GM21360 (cell line): ENCODE measurements around the gene EPB41.
"Not testable (repeated sequence)": the region's sequence is repeated elsewhere in the genome, so short reads cannot be mapped to it uniquely, and the experiment has no call there.

Experiments
- ATAC-seq: cut with Tn5 transposase; IDR thresholded peaks from one replicate; pipeline ENCODE4 v1.9.1; 2021; ENCODE audit warnings: mild to moderate bottlenecking, moderate library complexity; ENCODE audit not compliant: unreplicated experiment

Gene EPB41

DNA sequence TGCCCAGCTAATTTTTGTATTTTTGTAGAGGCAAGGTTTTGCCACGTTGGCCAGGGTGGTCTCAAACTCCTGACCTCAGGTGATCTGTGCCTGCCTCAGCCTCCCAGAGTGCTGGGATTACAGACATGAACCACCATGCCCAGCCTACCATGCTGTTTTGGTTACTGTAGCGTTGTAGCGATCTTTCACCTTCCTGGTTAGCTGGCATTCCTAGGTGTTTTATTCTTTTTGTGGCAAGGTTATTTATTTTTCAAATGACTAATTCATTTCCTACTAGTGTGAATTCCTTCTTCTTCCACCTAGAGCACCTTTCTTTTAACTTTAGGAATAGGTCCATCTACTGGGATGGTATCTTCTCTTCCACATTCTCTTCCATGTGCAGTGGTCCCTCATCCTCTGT is 180.1 kb downstream of the EPB41 start:
- no peak for ATAC-seq

DNA sequence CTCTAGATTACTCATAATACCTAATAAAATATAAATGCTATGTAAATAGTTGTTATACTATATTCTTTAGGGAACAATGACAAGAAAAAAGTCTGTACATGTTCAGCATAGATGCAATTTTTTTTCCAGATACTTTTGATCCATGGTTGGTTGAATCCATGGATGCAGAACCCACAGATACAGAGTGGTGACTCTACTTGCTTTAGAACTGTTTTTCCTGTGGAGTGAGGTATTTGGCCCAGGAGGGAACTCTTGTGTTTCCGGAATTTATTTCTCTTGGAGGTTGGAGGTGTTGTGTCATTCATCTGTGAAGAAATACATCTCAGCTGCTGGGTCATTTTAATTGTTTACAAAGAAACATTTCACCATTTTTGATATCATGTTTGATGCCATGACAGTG is 180.6 kb downstream of the EPB41 start:
- ATAC-seq = no peak

DNA sequence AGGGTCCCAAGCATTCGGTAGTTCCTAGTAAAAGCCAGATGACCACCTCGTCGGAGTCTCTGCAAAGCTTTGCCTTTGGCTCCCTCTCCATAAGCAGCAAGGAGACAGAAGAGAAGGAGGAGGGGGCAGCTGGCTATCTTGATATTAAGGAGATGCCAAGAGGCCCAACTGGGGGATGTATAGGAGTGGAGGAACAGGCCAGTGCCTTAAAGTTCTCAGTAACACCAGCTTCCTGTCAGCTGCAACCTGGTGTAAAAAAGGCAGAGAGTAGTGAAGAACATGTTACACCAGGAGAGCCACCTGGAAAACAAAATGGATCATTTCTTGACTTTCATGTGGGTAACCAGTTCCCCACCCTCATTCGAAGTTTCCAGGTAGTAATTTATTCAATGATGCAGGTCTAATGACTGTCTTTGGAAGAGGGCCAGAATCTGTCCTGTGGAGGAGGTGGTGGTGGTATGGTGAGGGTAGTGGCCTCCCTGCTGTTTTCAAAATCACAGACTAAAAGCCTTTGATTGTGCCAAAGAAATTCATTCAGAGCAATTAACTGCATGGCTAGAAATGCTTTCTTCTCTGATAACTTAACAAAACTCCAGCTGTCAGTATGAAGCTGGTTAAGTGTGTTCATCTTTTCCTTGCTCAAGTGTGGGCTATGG is 182.0 kb downstream of the EPB41 start:
- ATAC-seq = no peak

DNA sequence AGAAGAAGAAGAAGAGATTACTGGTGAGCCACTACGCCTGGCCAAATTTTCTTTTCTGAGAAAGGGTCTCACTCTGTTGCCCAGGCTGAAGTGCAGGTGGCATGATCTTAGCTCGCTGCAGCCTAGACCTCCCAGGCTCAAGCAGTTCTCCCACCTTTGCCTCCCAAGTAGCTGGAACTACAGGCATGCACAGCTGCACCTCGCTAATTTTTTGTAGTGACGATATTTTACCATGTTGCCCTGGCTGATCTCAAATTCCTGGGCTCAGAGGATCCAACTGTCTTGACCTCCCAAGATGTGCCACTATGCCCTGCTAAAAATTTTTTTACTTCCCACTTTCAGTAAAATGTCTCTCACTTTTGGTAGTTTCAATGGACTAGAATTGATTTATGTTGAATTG is 184.9 kb downstream of the EPB41 start:
- no peak for ATAC-seq

DNA sequence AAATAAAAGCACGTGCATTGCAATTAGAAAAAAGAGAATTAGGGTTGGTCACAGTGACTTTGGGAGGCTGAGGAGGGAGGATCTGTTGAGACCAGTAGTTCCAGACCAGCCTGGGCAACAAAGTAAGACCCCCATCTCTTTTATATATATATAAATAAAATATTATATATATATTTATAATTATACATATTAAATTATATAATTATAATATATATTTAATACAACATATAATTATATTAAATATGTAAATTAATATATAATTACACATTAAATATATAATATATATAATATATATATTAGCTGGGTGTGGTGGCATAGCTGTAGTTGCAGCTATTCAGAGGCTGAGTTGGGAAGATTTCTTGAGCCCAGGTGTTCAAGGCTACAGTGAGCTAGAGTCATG is 186.1 kb downstream of the EPB41 start:
- ATAC-seq = no peak

DNA sequence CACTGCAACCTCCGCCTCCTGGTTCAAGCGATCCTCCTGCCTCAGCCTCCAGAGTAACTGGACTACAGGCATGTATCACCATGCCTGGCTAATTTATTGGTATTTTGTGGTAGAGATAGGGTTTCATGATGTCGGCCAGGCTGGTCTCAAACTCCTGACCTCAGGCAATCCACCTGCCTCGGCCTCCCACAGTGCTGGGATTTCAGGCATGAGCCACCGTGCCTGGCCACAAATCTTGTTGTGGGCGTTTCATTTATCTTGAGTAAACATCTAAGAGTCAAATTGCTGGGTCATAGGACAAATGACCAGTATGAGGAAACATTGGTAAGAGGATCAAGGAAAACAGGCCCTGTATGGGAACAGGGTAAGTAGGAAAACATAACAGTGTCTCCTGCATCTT is 191.5 kb downstream of the EPB41 start:
- ATAC-seq = no peak

DNA sequence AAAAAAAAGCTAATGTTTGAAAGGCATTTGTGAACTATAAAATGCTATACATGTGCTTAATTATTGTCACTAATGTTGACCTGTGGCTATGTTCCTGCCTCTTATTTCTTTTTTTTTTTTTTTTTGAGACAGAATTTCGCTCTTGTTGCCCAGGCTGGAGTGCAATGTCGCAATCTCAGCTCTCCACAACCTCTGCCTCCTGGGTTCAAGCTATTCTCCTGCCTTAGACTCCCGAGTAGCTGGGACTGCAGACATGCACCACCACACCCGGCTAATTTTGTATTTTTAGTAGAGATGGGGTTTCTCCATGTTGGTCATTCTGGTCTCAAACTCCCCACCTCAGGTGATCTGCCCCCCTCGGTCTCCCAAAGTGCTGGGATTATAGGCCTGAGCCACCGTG is 193.7 kb downstream of the EPB41 start:
- ATAC-seq = not testable (repeated sequence)

DNA sequence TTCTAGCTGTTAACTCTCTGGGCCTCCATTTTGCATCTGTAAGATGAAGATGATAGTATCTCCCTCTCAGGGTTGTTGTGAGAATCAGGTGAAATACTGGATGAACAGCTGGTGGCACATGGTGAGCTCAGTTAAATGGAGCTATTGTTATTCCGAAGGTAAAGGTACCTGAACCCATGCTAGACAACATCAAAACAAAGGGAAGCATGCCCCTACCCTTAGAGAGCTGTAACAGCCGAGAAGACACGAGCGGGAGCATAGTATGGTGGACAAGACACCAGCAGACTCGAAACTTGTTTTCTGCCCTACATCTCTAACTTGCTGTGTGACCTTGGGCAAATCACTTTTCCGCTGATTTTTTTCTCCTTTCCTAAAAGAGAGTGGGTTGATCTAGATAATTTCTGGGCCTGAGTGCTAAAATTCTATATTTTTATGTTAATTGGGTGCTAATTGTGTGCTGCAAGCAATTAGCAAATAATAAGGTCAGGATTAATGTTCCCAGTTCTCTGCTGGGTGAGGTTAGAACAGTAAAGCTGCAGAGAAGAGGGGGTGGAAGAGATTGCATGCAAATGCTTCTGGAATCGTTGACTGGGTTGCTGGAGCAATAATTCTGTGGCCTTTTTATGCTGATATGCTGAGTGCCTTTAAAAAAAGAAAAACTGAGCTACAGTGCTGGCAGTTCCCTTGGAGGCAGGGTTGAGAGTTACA is 198.5 kb downstream of the EPB41 start:
- ATAC-seq = no peak

DNA sequence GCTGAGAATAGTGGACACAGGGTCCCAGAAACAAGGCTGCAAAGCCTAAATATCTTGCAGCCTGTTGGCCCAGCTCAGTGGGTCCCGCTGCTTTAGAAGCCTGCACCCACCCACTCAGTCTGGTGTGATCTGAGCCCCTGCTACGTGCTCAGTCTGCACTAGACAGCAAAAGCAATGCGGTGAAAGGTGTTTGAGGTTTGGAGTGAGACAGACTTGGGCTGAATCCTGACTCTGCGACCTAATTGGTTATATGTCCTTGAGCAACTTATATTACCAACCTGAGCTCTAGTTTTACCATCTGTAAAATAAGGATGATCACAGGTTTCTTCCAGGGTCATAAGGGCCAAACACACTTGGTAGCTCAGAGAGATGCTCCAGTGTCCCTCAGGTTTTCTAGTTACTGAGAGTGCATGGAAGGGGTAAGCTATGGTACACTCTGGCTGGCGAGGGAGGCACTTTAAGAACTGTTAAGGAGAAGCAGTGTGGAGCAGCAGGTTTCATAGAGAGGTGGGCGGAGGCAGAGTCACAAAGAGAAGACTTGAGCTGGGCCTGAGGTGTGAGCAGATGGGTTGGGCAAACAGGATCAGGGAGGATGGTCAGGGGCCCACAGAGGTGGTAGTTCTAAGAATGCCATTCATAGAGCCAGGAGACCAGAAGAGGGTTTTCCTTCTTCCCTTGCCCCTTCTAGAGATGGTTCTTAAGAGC is 199.2 kb downstream of the EPB41 start:
- no peak for ATAC-seq

DNA sequence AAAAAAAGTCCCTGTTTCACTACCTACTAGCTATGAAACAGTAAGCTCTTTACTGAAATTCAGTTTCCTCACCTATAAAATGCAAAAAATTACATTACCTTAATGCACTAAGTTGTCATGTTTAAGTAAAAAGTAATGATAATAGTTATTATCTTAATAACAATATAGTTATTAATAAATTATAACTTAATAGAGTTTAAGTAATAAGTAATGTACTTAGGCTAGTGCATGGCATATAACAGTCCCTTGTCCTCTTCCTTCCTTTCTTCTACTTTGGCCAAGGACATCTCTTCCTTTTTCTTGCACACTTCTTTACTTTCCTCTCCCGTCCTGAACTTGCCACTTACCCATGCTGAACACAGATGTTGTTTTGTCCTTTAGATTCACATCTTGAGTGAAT is 200.3 kb downstream of the EPB41 start:
- no peak for ATAC-seq

DNA sequence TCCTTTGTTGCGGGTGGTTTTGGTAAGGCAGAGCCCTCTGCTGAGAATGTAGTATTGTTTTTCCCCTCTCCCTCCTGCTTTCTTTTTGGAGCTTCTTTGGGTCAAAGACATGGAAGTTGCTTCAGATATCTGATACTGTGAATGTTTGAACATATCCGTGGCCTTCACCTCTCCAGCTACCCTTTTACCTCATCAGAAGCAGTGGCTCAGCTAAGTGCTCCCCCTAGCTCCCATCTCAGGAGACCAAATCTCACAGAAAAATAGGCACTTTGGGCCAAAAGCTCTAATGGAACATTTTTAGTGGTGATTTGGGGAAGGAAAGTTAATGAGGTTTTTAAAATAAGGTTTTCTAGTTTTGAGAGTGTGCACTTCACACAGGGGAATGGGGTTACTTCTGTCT is 203.0 kb downstream of the EPB41 start:
- ATAC-seq = no peak

DNA sequence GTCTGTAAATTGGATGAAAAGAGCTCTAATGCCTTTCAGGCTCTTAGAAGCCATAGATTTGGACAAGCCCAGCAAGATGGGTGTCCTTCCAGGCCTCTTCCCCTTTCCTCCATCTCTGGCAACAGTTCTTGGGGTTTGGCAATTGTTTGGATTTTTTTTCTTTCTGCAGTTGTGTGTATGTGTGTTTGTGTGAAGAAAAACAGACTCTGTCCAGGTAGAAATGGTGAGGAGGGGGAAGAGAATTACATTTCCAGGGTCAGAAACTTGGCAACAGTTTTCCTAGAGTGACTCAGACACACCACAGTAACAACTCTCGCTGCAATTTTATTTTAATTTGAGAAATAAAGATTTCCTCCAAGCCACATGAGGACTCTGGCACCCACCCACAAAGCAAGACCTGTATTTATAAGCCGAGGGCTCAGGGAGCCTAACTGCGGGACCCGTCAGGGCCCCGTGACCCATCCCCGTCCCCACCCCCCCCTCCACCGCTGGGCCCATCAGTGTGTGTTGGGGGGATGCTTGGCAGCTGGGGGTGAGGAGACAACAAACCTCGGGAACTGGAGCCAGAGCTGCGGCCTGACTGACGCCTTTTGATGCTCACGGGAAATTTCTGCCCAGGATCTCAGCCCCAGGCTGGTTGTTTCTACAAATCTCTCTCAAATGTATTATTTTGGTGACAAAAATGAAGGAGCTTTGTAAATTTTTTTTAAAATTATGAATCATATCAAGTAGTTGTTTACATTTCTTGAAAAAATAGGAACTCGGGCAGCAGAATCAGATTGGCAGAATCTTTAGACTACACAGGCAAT is 205.0 kb downstream of the EPB41 start:
- ATAC-seq = no peak

DNA sequence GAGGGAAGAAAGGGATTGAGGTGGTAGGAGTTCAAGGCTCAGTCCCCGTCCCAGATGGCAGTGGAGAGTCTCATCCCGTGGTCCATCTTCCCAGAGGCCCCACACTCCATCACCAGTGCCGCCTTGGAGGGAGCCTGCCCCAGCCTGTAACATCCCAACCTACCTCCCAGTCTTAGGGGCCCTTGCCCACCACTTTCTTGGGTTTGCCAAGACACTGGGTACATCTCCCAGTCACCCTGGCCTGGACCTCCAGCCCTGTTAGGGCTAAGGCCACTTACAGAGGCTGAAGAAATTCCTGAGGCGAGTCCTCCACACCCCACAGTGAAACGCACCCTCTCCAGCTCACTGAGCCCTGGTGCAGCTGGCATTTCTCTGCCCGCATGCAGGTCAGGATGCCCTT is 206.0 kb downstream of the EPB41 start:
- ATAC-seq = no peak

DNA sequence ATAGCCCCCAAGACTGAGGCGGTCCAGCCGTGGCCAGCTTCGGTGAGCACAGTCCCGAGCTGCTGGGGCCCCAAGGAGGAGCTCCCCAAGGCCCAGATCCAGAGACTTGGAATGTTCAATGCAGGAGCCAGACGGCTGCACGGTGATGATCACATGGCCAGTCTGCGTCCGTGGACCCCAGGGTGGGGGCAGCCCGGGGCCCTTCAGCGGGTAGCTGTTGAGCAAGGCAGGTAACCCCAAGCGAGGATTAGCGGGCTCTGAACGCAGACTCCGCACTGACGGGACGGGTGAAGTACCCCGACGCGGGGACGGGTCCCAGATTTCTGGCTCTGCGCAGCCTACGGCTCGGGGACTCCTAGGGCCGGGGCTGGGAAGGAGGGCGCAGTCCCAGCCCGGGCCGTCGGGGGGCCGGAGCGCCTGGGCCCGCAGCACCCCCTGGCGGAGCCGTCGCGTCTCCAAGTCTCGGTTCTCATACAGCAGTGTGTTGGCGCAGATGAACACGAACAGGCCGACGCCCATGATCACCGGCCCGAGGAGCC is 206.6 kb downstream of the EPB41 start:
- no peak for ATAC-seq

DNA sequence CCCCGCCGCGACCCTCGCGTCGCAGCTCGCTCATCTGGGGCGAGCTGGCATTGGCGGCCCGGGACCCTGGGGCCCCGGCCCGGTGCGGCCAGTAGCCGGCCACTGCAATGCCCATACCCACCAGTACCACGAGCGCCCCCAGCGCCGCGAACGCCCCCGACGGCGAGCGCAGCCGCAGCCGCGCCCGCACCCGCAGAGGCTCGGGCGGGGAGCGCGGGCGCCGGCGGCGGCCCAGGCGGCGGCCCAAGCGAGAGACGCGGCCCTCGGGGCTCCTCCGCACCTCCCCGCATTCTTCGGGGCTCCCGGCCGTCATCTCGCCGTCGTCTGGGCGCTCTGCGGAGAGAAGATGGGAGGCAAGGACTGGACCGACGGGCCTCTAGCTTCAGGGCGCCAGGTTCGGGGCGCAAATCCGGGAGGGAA is 207.2 kb downstream of the EPB41 start:
- no peak for ATAC-seq

DNA sequence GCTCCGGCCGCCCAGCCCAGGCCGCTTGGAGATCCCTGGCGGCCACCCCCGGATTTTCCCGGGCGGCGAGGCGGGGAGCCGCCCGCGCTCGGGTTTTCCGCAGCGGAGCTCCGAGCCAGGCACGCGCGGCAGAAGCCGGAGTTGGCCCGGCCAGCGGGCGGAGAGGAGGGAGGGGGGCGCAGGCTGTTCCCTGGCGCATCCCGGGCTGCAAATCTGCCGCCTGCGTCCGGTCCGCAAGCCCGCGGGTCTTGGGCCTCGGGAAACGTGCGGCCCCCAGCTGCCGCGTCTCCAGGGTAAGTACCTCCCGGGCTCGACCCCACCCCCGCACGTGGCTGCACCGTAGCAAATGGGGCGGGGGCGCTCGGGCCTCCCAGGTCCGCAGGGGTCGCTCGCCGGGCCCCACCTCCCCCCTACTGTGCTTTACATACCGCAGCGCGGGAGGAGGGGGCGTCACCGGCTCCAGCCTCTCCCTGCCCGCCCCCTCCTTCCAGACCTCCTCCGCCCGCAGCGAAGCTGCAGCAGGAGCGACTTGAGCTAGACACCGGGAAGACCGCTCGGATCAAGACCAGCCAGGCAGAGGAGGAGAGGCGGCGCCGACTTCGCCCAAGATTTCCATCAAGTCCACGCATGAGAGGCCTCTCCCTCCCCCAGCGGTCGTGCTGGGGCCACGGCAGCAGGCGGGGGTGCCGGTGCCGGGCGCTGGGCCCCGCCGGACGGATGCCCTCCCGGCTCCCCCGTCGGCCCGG is 207.7 kb downstream of the EPB41 start:
- ATAC-seq = no peak

DNA sequence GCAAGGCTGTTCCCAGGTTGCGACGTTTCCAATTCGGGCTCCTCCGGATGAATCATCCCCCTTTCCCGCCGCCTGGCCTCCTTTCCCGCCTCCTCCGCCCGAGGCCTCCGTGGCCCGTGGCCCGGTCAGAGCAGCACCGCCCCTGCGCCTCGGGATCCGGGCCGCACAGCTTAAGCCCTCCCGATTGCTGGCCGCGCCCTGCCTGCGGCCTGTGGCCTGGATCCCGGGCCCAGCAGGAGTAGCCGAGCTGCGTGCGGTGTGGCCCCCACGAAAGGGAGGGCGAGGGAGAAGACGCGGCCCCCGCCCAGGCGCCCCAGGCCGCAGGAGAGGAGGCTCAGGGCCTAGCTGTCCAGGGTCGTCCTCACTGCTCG is 208.3 kb downstream of the EPB41 start:
- no peak for ATAC-seq

DNA sequence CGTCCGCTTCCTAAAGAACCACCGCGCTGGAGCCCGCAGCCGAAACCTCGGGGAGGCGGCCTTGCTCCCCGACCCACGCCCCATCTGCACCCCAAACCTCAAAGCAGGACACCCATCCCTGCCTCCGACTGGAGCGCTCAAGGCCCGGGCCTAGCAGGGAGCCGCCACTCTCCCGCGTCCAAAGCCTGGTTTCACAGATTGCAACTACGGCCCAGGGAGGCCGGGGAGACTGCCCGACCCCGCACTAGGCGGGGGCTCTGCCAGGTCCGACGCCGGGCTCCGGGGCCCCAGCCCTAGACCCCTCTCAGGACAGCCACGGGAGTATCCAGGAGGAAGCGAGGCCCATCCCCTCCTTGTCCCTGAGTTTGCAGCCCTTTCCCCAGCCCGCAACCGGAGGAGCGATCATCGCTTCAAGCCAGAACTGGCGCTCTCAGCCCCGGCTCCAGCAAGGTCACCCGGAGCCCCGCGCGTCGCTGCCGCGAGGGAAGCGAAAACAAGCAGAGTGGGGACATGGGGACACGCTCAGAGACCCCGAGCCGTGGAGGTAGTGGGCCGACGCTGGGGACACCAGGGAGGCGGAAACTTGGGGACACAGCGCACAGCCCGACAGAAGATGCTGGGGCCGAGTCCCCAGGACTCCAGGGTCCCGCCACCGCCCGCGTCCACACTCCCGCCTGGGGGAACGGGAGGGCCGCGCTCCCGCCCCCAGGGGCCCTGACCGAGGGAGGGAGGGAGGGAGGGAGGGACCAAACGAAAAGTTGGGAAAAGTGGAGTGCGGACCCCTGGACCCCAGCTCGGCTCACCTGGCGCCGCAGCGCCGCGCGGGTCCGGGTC is 208.9 kb downstream of the EPB41 start:
- ATAC-seq = no peak

DNA sequence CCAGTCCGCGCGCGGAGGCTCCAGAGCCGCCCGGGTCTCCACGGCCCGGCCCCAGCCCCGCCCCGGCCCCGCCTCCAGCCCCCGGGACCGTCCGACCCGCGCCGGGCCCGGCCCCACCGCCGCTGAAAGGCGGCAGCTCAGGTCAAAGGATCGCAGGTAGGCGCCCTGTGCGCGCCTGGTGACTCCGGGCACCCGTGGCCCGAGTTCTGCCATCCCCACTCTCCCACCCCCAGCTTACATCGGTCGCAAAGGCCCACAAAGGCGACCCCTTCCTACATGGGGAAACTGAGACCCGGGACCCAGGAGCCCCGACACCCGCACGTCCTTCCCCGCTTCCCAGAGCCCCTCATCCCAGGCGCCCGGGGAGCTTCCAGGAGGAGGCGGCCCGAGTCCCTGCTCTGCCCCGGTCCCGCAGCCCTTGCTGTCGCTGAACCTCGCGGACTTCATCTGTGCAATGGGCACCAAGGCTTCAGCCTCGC is 209.6 kb downstream of the EPB41 start, which contains the start of gene TMEM200B:
TMEM200B (minus strand) TSS at position 17 of the 479 bp plus-strand sequence. CDS start 2,075 bp downstream, outside the sequence.
- ATAC-seq = no peak
